NCI-H2107 treated with DMSO at 0.1 percent for 48 hours (cell line): ENCODE data around the gene CEP20.
"Not testable (repeated sequence)": the region's sequence is repeated elsewhere in the genome, so short reads cannot be mapped to it uniquely, and the experiment has no call there.

ENCODE experiments used
- DNase-seq: peaks from one replicate; lab custom pipeline; 2025; ENCODE audit not compliant: unreplicated experiment; lab: John Stamatoyannopoulos, UW

Gene CEP20

GRCh38 chr16:15858921-15859668, 29.3 kb downstream of the CEP20 start:
- no peak for DNase-seq

GRCh38 chr16:15857724-15858560, 30.5 kb downstream of the CEP20 start:
- no peak for DNase-seq

GRCh38 chr16:15856901-15857698, 31.3 kb downstream of the CEP20 start, which contains the start of gene MYH11:
TSS of gene MYH11 (minus strand) at chr16:15857028. CDS start at chr16:15838252, 18,776 bp downstream.
- DNase-seq = no peak

- no peak for DNase-seq
These were observed 32.2 kb downstream of the CEP20 start for GRCh38 chr16:15856182-15856581.

GRCh38 chr16:15855704-15856003, 32.7 kb downstream of the CEP20 start:
- no peak for DNase-seq

- no peak for DNase-seq
These were observed 33.3 kb downstream of the CEP20 start for GRCh38 chr16:15854906-15855703.

GRCh38 chr16:15854061-15854460, 34.3 kb downstream of the CEP20 start:
- DNase-seq = no peak

- no peak for DNase-seq
These were observed 35.4 kb downstream of the CEP20 start for GRCh38 chr16:15853021-15853420.

- not testable (repeated sequence) for DNase-seq
These were observed 37.8 kb downstream of the CEP20 start for GRCh38 chr16:15850555-15850954.

- DNase-seq = no peak
These were observed 39.0 kb downstream of the CEP20 start for GRCh38 chr16:15849209-15849981.

- DNase-seq = no peak
These were observed 40.7 kb downstream of the CEP20 start for GRCh38 chr16:15847611-15848175.

GRCh38 chr16:15846510-15846909, 41.9 kb downstream of the CEP20 start:
- DNase-seq = no peak

GRCh38 chr16:15843635-15844279, 44.6 kb downstream of the CEP20 start:
- DNase-seq = no peak

- not testable (repeated sequence) for DNase-seq
These were observed 49.2 kb downstream of the CEP20 start for GRCh38 chr16:15839204-15839603.

GRCh38 chr16:15837761-15838160, 50.6 kb downstream of the CEP20 start:
- DNase-seq = no peak

- DNase-seq = no peak
These were observed 51.3 kb downstream of the CEP20 start for GRCh38 chr16:15836965-15837611.

- DNase-seq = no peak
These were observed 52.3 kb downstream of the CEP20 start for GRCh38 chr16:15836074-15836473.

GRCh38 chr16:15835136-15835878, 53.1 kb downstream of the CEP20 start:
- no peak for DNase-seq
